Adrenal gland (tissue), 5 donors: ENCODE data around the gene ATP12A.

Source experiments
- CTCF ChIP-seq, 6 experiments: fragments of 450-650 bp in 4 of 6; fragments of 200-600 bp in 2 of 6; sonication (generic) in 1 of 6; IDR thresholded peaks; 1 replicate in 5 of 6; 2 replicates in 1 of 6; pipeline versions ENCODE4 v1.5.1 to v1.8.0; 2016 to 2021; ENCODE audit warnings: antibody characterized with exemption in 6 of 6, mild to moderate bottlenecking in 2 of 6, moderate library complexity in 1 of 6
- POLR2A ChIP-seq, 2 donors: fragments of 450-650 bp; IDR thresholded peaks; one replicate each; pipeline ENCODE4 v1.6.1; 2017; ENCODE audit warnings: antibody characterized with exemption in 2 of 2, mild to moderate bottlenecking in 2 of 2, moderate library complexity in 1 of 2
- donor health status: DM: no; HTN: no; CAD: no.

GRCh38 chr13:24740014-24740890 lies 60.0 kb downstream of the ATP12A start:
- no peak for TF ChIP-seq CTCF (IDR thresholded peaks at IDR 0.05)
- no peak for TF ChIP-seq POLR2A (IDR thresholded peaks at IDR 0.05)
